H1 (cell line): Measurements from ENCODE around the gene OPN3. TPM values are rescaled to one million over a fixed set of nuclear protein-coding genes. Genes with fewer than 3 reads are reported as not detected.

Experiments
- CTCF ChIA-PET: fragments of 300-600 bp; sonication (Branson Sonifier 250); formaldehyde crosslinking; loops from one replicate; lab custom pipeline; 2021; ENCODE audit not compliant: partially characterized antibody; lab: Charles Lee
- POLR2A ChIA-PET: fragments of 300-600 bp; sonication (Branson Sonifier 250); formaldehyde crosslinking; loops from one replicate; lab custom pipeline; 2021; ENCODE audit warnings: inconsistent platforms; ENCODE audit not compliant: partially characterized antibody; lab: Charles Lee
- DNase-seq, 2 experiments: peaks; one replicate each; pipeline versions ENCODE4 v3.0.0 to v3.0.0-alpha.2; 2010 to 2022; ENCODE audit warnings: low spot score in 2 of 2, low read depth in 1 of 2, mixed read lengths in 1 of 2
- FAIRE-seq: peaks from 2 replicates; lab custom pipeline; 2011; peaks lifted over from hg19 to GRCh38; lab: Jason Lieb, UNC
- H2AFZ ChIP-seq: 2 replicates; pipeline ENCODE4 v1.8.1; 2012; ENCODE audit warnings: low read length, inconsistent platforms
- H2AK5ac ChIP-seq: 2 replicates; pipeline ENCODE4 v1.6.1; 2013; ENCODE audit warnings: low read depth, low read length
- H2BK120ac ChIP-seq: replicated peaks from 2 replicates; pipeline ENCODE3; 2013; ENCODE audit warnings: low read depth, low read length, inconsistent platforms
- H2BK12ac ChIP-seq: 2 replicates; pipeline ENCODE4 v1.6.1; 2013; ENCODE audit warnings: low read depth, low read length
- H2BK15ac ChIP-seq: 2 replicates; pipeline ENCODE4 v1.6.1; 2013; ENCODE audit warnings: low read length
- H2BK20ac ChIP-seq: 2 replicates; pipeline ENCODE4 v1.6.1; 2013; ENCODE audit warnings: low read length
- H2BK5ac ChIP-seq: 2 replicates; pipeline ENCODE4 v1.6.1; 2013; ENCODE audit warnings: low read depth, low read length
- H3K14ac ChIP-seq: 2 replicates; pipeline ENCODE4 v1.6.1; 2013; ENCODE audit warnings: inconsistent platforms; ENCODE audit not compliant: insufficient read length
- H3K18ac ChIP-seq: 2 replicates; pipeline ENCODE4 v1.6.1; 2013; ENCODE audit warnings: low read length; ENCODE audit errors: extremely low read depth
- H3K23ac ChIP-seq: 2 replicates; pipeline ENCODE4 v1.6.1; 2013; ENCODE audit warnings: inconsistent platforms; ENCODE audit not compliant: insufficient read length
- H3K23me2 ChIP-seq: 2 replicates; pipeline ENCODE4 v1.6.1; 2013; ENCODE audit warnings: low read depth, low read length
- H3K27ac ChIP-seq: 2 replicates; pipeline ENCODE4 v1.6.1; 2011; ENCODE audit warnings: low read depth, low read length, inconsistent platforms
- H3K27me3 ChIP-seq, 4 experiments: replicated peaks in 1 of 4; 1 replicate in 1 of 4; 2 replicates in 3 of 4; pipeline versions ENCODE4 v1.6.1 to v1.8.1; 2011 to 2013; ENCODE audit warnings: low read length in 3 of 4, mild to moderate bottlenecking in 3 of 4, inconsistent platforms in 2 of 4, mixed read lengths in 2 of 4, moderate library complexity in 1 of 4; ENCODE audit not compliant: control insufficient read depth in 3 of 4, insufficient read depth in 3 of 4; ENCODE audit errors: extremely low read depth in 1 of 4
- H3K36me3 ChIP-seq, 4 experiments: 2 replicates each; pipeline versions ENCODE4 v1.6.1 to v1.8.1; 2011 to 2013; ENCODE audit warnings: mild to moderate bottlenecking in 4 of 4, low read length in 3 of 4, moderate library complexity in 2 of 4, control low read depth in 1 of 4, inconsistent platforms in 1 of 4; ENCODE audit not compliant: insufficient read depth in 4 of 4, control insufficient read depth in 2 of 4
- H3K4ac ChIP-seq: replicated peaks from 2 replicates; pipeline ENCODE3; 2013; ENCODE audit warnings: low read length, low read depth, mixed read lengths, inconsistent platforms; ENCODE audit not compliant: insufficient read length
- H3K4me1 ChIP-seq, 4 experiments: replicated peaks in 1 of 4; 1 replicate in 1 of 4; 2 replicates in 3 of 4; pipeline versions ENCODE4 v1.6.1 to v1.8.1; 2011 to 2013; ENCODE audit warnings: low read length in 3 of 4, inconsistent platforms in 2 of 4, mixed read lengths in 1 of 4; ENCODE audit not compliant: insufficient read depth in 4 of 4, control insufficient read depth in 3 of 4
- H3K4me2 ChIP-seq, 2 experiments: 2 replicates each; pipeline versions ENCODE4 v1.6.1 to v1.8.1; 2011 to 2013; ENCODE audit warnings: low read depth in 2 of 2, low read length in 2 of 2, control low read depth in 1 of 2, inconsistent platforms in 1 of 2, mild to moderate bottlenecking in 1 of 2; ENCODE audit not compliant: insufficient read depth in 1 of 2
- H3K4me3 ChIP-seq, 4 experiments: fragments of 200-600, 300-600 bp in 1 of 4; sonication (generic), shearing (Covaris generic), sonication (Bioruptor Twin) in 1 of 4; 2 replicates each; pipeline versions ENCODE4 v1.5.1 to v1.8.1; 2011 to 2016; ENCODE audit warnings: low read length in 4 of 4, low read depth in 3 of 4, control low read depth in 2 of 4, inconsistent platforms in 2 of 4, mild to moderate bottlenecking in 2 of 4, mixed read lengths in 1 of 4, moderate library complexity in 1 of 4; ENCODE audit not compliant: insufficient read depth in 2 of 4; ENCODE audit errors: extremely low read depth in 1 of 4
- H3K56ac ChIP-seq: replicated peaks from 2 replicates; pipeline ENCODE3; 2013; ENCODE audit warnings: low read depth, mild to moderate bottlenecking, mixed read lengths, low read length, inconsistent platforms; ENCODE audit not compliant: insufficient read length
- H3K79me1 ChIP-seq: 2 replicates; pipeline ENCODE4 v1.6.1; 2013; ENCODE audit warnings: low read depth, low read length, control low read depth
- H3K79me2 ChIP-seq, 2 experiments: 2 replicates each; pipeline versions ENCODE4 v1.6.1 to v1.8.1; 2012 to 2013; ENCODE audit warnings: low read length in 2 of 2, mild to moderate bottlenecking in 2 of 2, inconsistent platforms in 1 of 2; ENCODE audit not compliant: insufficient read depth in 2 of 2, control insufficient read depth in 1 of 2
- H3K9ac ChIP-seq, 4 experiments: replicated peaks in 1 of 4; 1 replicate in 1 of 4; 2 replicates in 3 of 4; pipeline versions ENCODE4 v1.6.1 to v1.8.1; 2011 to 2013; ENCODE audit warnings: low read depth in 3 of 4, low read length in 3 of 4, control low read depth in 2 of 4, mild to moderate bottlenecking in 2 of 4, moderate library complexity in 2 of 4, inconsistent platforms in 1 of 4; ENCODE audit errors: extremely low read depth in 1 of 4
- H3K9me3 ChIP-seq, 2 experiments: 2 replicates each; pipeline versions ENCODE4 v1.6.1 to v1.8.1; 2012 to 2013; ENCODE audit warnings: mild to moderate bottlenecking in 2 of 2, moderate library complexity in 2 of 2, control low read depth in 1 of 2, inconsistent platforms in 1 of 2, low read depth in 1 of 2, low read length in 1 of 2, mixed read lengths in 1 of 2; ENCODE audit not compliant: insufficient read depth in 2 of 2
- H4K20me1 ChIP-seq, 2 experiments: replicated peaks in 1 of 2; 2 replicates each; pipeline versions ENCODE3 to v1.8.1; 2011 to 2013; ENCODE audit warnings: inconsistent platforms in 2 of 2, low read length in 2 of 2, mild to moderate bottlenecking in 1 of 2; ENCODE audit not compliant: insufficient read depth in 2 of 2, control insufficient read depth in 1 of 2
- H4K5ac ChIP-seq: 2 replicates; pipeline ENCODE4 v1.6.1; 2013; ENCODE audit warnings: low read length, low read depth, mixed read lengths, inconsistent platforms; ENCODE audit not compliant: insufficient read length
- H4K8ac ChIP-seq: 2 replicates; pipeline ENCODE4 v1.8.0; 2013; ENCODE audit warnings: mild to moderate bottlenecking, moderate library complexity, low read length, inconsistent platforms; ENCODE audit not compliant: insufficient read depth; ENCODE audit errors: extremely low read depth
- H4K91ac ChIP-seq: replicated peaks from 2 replicates; pipeline ENCODE3; 2013; ENCODE audit warnings: low read length, mixed read lengths, inconsistent platforms; ENCODE audit not compliant: insufficient read length
- ATF3 ChIP-seq: IDR thresholded peaks from 2 replicates; pipeline ENCODE4 v1.6.1; 2011; ENCODE audit warnings: low read depth, mild to moderate bottlenecking, low read length; ENCODE audit not compliant: insufficient read depth
- CBX8 ChIP-seq: fragments of 300-800, 300-1000 bp; sonication (generic); IDR thresholded peaks from 2 replicates; pipeline ENCODE4 v1.7.1; 2016; ENCODE audit warnings: low read depth, low read length, borderline replicate concordance
- CHD1 ChIP-seq: IDR thresholded peaks from 2 replicates; pipeline ENCODE4 v1.6.1; 2012; ENCODE audit warnings: low read depth, low read length, improper control_type of control experiment
- CHD2 ChIP-seq: IDR thresholded peaks from 2 replicates; pipeline ENCODE4 v1.6.1; 2012; ENCODE audit warnings: low read length, improper control_type of control experiment
- EGR1 ChIP-seq: IDR thresholded peaks from 2 replicates; pipeline ENCODE4 v1.6.1; 2011; ENCODE audit warnings: low read depth, low read length, borderline replicate concordance
- KDM5A ChIP-seq: fragments of 200-600 bp; IDR thresholded peaks from 2 replicates; pipeline ENCODE4 v1.7.1; 2012; ENCODE audit warnings: mild to moderate bottlenecking, low read length, inconsistent platforms, mixed read lengths
- NRF1 ChIP-seq: IDR thresholded peaks from 2 replicates; pipeline ENCODE4 v1.6.1; 2011; ENCODE audit warnings: mild to moderate bottlenecking, low read depth, low read length, improper control_type of control experiment
- TBP ChIP-seq: IDR thresholded peaks from 2 replicates; pipeline ENCODE4 v1.6.1; 2011; ENCODE audit warnings: low read depth, low read length, improper control_type of control experiment
- WGBS, 2 experiments: shearing (Covaris generic) in 1 of 2; methylation state at CpG; one replicate each; pipeline versions ENCODE4 v1.1.6 to v1.1.7; 2013 to 2015; ENCODE audit warnings: low lambda C conversion rate in 2 of 2, mixed read lengths in 2 of 2, inconsistent platforms in 1 of 2, low coverage in 1 of 2, missing lambda C conversion rate in 1 of 2; ENCODE audit not compliant: insufficient replicate concordance in 2 of 2, insufficient coverage in 1 of 2, insufficient read length in 1 of 2; ENCODE audit errors: extremely low coverage in 1 of 2, missing lambda C conversion rate in 1 of 2; 5-methylcytosine and 5-hydroxymethylcytosine counted together
- polyA plus RNA-seq, 7 experiments: library from polyadenylated mRNA; depleted of rRNA in 3 of 7; stranded (reverse) in 5 of 7; unstranded in 2 of 7; fragments of >200 nt in 5 of 7; fragments of 200-250 nt in 2 of 7; gene quantifications; 1 replicate in 5 of 7; 2 replicates in 1 of 7; 4 replicates in 1 of 7; pipeline versions ENCODE4 v1.2.1 to v1.2.3, GENCODE V29; 2011 to 2013; ENCODE audit warnings: missing spikeins in 2 of 7, mixed read lengths in 2 of 7
- total RNA-seq: library from RNA; stranded (reverse); fragmentation: NEBNext Ultra II Directional; extraction: Animal tissue kit (Norgen Biotek cat#: 25700); gene quantifications from 2 replicates; pipeline ENCODE4 v1.2.1, GENCODE V29; 2021

OPN3 gene
- total and polyA plus RNA-seq, 2 of the 8 experiments (the other 6 are each of a cell fraction or from before 2014, with no cell fraction given) = 8.8 to 19.4 TPM

GRCh38 chr1:241614144-241614543 lies 26.0 kb downstream of the OPN3 start:
- no peak overlapping the region for H3K4me3 ChIP-seq
- H3K36me3 ChIP-seq = no peaks in the 10 kb centered on the region
- H2BK5ac ChIP-seq = no peak overlapping the region
- H3K18ac ChIP-seq = no peak overlapping the region
- H3K9me3 ChIP-seq = no peaks in the 10 kb centered on the region
- H2BK12ac ChIP-seq = no peak overlapping the region
- peaks cover 0 to 1% (median 0%) of the 10 kb centered on the region in 4 experiments; a peak in 1 of 7 replicates for H3K27me3 ChIP-seq
- no peaks in the 10 kb centered on the region for H3K79me2 ChIP-seq
- H3K4me1 ChIP-seq = no peaks in the 10 kb centered on the region
- DNase-seq = no peak
- H2BK120ac ChIP-seq = no peak overlapping the region
- H3K9ac ChIP-seq = no peak overlapping the region
- H4K91ac ChIP-seq = no peak overlapping the region
- peaks cover 1 to 2% of the 10 kb centered on the region in 2 experiments for H4K20me1 ChIP-seq
- H2BK15ac ChIP-seq = no peak overlapping the region
- H4K5ac ChIP-seq = no peak overlapping the region
- H3K4me2 ChIP-seq = no peak overlapping the region
- FAIRE-seq = no peak
- TF ChIP-seq CBX8 = no peak
- no peak for TF ChIP-seq NRF1
- TF ChIP-seq CHD1 = no peak
- TF ChIP-seq CHD2 = no peak
- no peak for TF ChIP-seq ATF3
- no peak for TF ChIP-seq TBP
- TF ChIP-seq EGR1 = no peak
- no peak for TF ChIP-seq KDM5A
- no peak overlapping the region for H2BK20ac ChIP-seq
- H2AFZ ChIP-seq = no peak overlapping the region
- 89% methylated on average over 4 of the region's 4 CpGs; no CpG with 5 or more reads in 1 of the 2 experiments for whole genome bisulfite sequencing, 2 experiments
- H3K79me1 ChIP-seq = no peaks in the 10 kb centered on the region
- no peak overlapping the region for H2AK5ac ChIP-seq
- no peak overlapping the region for H3K23ac ChIP-seq
- H3K27ac ChIP-seq = no peak overlapping the region
- no peak overlapping the region for H3K14ac ChIP-seq
- no peak overlapping the region for H3K56ac ChIP-seq
- no peak overlapping the region for H3K4ac ChIP-seq
- ChIA-PET POLR2A (no interaction called here), CTCF (interaction anchor here (0.6 to 1.4 kb wide), 4 partner anchors 9 to 619 kb away, joined by 3 to 4 read pairs (median 3); no protein-coding TSS in a partner anchor)
- H4K8ac ChIP-seq = no peak overlapping the region
- no peaks in the 10 kb centered on the region for H3K23me2 ChIP-seq
